Prostate gland (tissue), 2 donors: Measurements from ENCODE around the gene SAMHD1. TPM values are rescaled to one million over a fixed set of nuclear protein-coding genes. Genes with fewer than 3 reads are reported as not detected.
"Not testable (repeated sequence)": the region's sequence is repeated elsewhere in the genome, so short reads cannot be mapped to it uniquely, and the experiment has no call there.

Experiments
- DNase-seq: peaks from one replicate; pipeline ENCODE4 v3.0.0-alpha.2; 2019; ENCODE audit warnings: low spot score
- H3K27ac ChIP-seq, 2 donors: fragments of 200-600 bp; sonication (generic); 2 replicates each; pipeline ENCODE4 v1.5.1; 2017 to 2019
- H3K27me3 ChIP-seq: fragments of 200-600 bp; sonication (generic); replicated peaks from 2 replicates; pipeline ENCODE4 v1.5.1; 2019; ENCODE audit not compliant: insufficient read depth
- H3K36me3 ChIP-seq, 2 donors: fragments of 200-600 bp; sonication (generic); 1 replicate in 1 of 2; 2 replicates in 1 of 2; pipeline versions ENCODE4 v1.5.1 to v1.8.1; 2017 to 2019
- H3K4me1 ChIP-seq: fragments of 200-600 bp; sonication (generic); replicated peaks from 2 replicates; pipeline ENCODE4 v1.5.1; 2019
- H3K4me3 ChIP-seq, 2 donors: fragments of 200-600 bp; sonication (generic); 2 replicates each; pipeline ENCODE4 v1.5.1; 2017 to 2019
- H3K9me3 ChIP-seq: fragments of 200-600 bp; sonication (generic); 2 replicates; pipeline ENCODE4 v1.5.1; 2017
- CTCF ChIP-seq, 4 experiments: fragments of 200-600 bp in 2 of 4; fragments of 450-650 bp in 2 of 4; sonication (generic) in 2 of 4; IDR thresholded peaks; 1 replicate in 3 of 4; 2 replicates in 1 of 4; pipeline ENCODE4 v1.5.1; 2016 to 2019; ENCODE audit warnings: antibody characterized with exemption in 4 of 4, mild to moderate bottlenecking in 2 of 4, moderate library complexity in 2 of 4
- POLR2A ChIP-seq: fragments of 450-650 bp; IDR thresholded peaks from one replicate; pipeline ENCODE4 v1.6.1; 2016; ENCODE audit warnings: antibody characterized with exemption, mild to moderate bottlenecking
- POLR2AphosphoS5 ChIP-seq: sonication (generic); formaldehyde crosslinking; IDR thresholded peaks from one replicate; pipeline ENCODE4 v1.6.1; 2017; ENCODE audit warnings: antibody characterized with exemption
- WGBS: methylation state at CpG from one replicate; pipeline ENCODE4 v1.1.5; 2018; 5-methylcytosine and 5-hydroxymethylcytosine counted together
- intact Hi-C: fragments of 100-400 bp; cut with DNase I; formaldehyde crosslinking; loops from one replicate; pipeline ENCODE4 v1.14.2; 2022
- total RNA-seq, 2 donors: library from RNA; depleted of rRNA; stranded (reverse); fragments of >200 nt; gene quantifications; one replicate each; pipeline ENCODE4 v1.1.0, GENCODE V29; 2016

SAMHD1 gene
- total RNA-seq, 2 donors from 2014 or later, result 24.9 to 72.2 TPM

GRCh38 chr20:36876473-36876833, 75.1 kb downstream of the SAMHD1 start:
- DNase-seq, result no peak
- 98% methylated on average over 3 of the region's 3 CpGs for WGBS

GRCh38 chr20:36875702-36876472, 75.6 kb downstream of the SAMHD1 start, which contains the start of gene TLDC2:
Gene TLDC2, plus strand, starts transcription at chr20:36876138. Its CDS starts 37 bp downstream, at chr20:36876175.
- Histone ChIP-seq H3K9me3 (no peaks in the 10 kb centered on the region), H3K4me1 (no peaks in the 10 kb centered on the region), H3K36me3 (no peaks in the 10 kb centered on the region), H3K27me3 (no peaks in the 10 kb centered on the region), H3K27ac (no peak within 1 kb of the TSS), H3K4me3 (no peak within 1 kb of the TSS)
- intact Hi-C loops, result no loop called here
- DNase-seq, result no peak
- TF ChIP-seq POLR2A, result no peak
- no peak for TF ChIP-seq CTCF (IDR thresholded peaks at IDR 0.05)
- TF ChIP-seq POLR2AphosphoS5, result no peak
- WGBS, result 85% methylated on average over 13 of the region's 14 CpGs

More at GRCh38 chr20:36876473-36876833, 75.1 kb downstream of the SAMHD1 start:
- Histone ChIP-seq H3K4me1 (no peaks in the 10 kb centered on the region), H3K4me3 (no peak overlapping the region), H3K27me3 (no peaks in the 10 kb centered on the region), H3K27ac (no peak overlapping the region), H3K9me3 (no peaks in the 10 kb centered on the region), H3K36me3 (no peaks in the 10 kb centered on the region)
- TF ChIP-seq POLR2AphosphoS5, result no peak
- no peak for TF ChIP-seq POLR2A
- TF ChIP-seq CTCF (IDR thresholded peaks at IDR 0.05), result no peak
- intact Hi-C loops, result no loop called here

- H3K4me3 ChIP-seq, H3K27ac ChIP-seq, DNase-seq, H3K36me3 ChIP-seq, H3K9me3 ChIP-seq, H3K27me3 ChIP-seq, intact Hi-C loops, H3K4me1 ChIP-seq: not testable (repeated sequence)
- 91% methylated on average over 5 of the region's 5 CpGs for WGBS
Observed at GRCh38 chr20:36875093-36875492, 76.4 kb downstream of the SAMHD1 start.

- DNase-seq, result no peak
- 88% methylated on average over 13 of the region's 13 CpGs for WGBS
- Histone ChIP-seq H3K4me1 (no peaks in the 10 kb centered on the region), H3K27me3 (no peaks in the 10 kb centered on the region), H3K4me3 (no peak overlapping the region), H3K27ac (no peak overlapping the region), H3K9me3 (no peaks in the 10 kb centered on the region), H3K36me3 (no peaks in the 10 kb centered on the region)
- no peak for TF ChIP-seq POLR2AphosphoS5
- no peak for TF ChIP-seq POLR2A
- no peak for TF ChIP-seq CTCF (IDR thresholded peaks at IDR 0.05)
- intact Hi-C loops, result no loop called here
Observed at GRCh38 chr20:36873498-36874189, 77.9 kb downstream of the SAMHD1 start.

GRCh38 chr20:36872852-36873251, 78.7 kb downstream of the SAMHD1 start:
- no peak for DNase-seq
- Histone ChIP-seq H3K4me3 (no peak overlapping the region), H3K9me3 (no peaks in the 10 kb centered on the region), H3K27ac (no peak overlapping the region), H3K4me1 (no peaks in the 10 kb centered on the region), H3K27me3 (no peaks in the 10 kb centered on the region), H3K36me3 (no peaks in the 10 kb centered on the region)
- intact Hi-C loops, result no loop called here
- TF ChIP-seq CTCF (IDR thresholded peaks at IDR 0.05) (no peak), POLR2AphosphoS5 (no peak), POLR2A (no peak)
- WGBS, result 61% methylated on average over 5 of the region's 5 CpGs
